CD14-positive monocyte (primary cell): ENCODE results near the gene ITGAL. TPM values are rescaled to one million over a fixed set of nuclear protein-coding genes. Genes with fewer than 3 reads are reported as not detected.

Source experiments
- DNase-seq, 3 donors: peaks; one replicate each; pipeline ENCODE4 v3.0.0-alpha.2; 2011 to 2022
- H2AFZ ChIP-seq: 2 replicates; pipeline ENCODE4 v1.6.0; 2012; ENCODE audit warnings: mild to moderate bottlenecking, low read depth, low read length, inconsistent platforms; ENCODE audit not compliant: insufficient read depth, poor library complexity, severe bottlenecking
- H3K27ac ChIP-seq, 2 donors: 1 replicate in 1 of 2; 2 replicates in 1 of 2; pipeline ENCODE4 v1.5.1; 2012 to 2013; ENCODE audit warnings: low read length in 2 of 2, control low read depth in 1 of 2, inconsistent platforms in 1 of 2, low read depth in 1 of 2, mild to moderate bottlenecking in 1 of 2
- H3K27me3 ChIP-seq, 2 donors: one replicate each; pipeline versions ENCODE4 v1.6.0 to v1.6.1; 2011 to 2013; ENCODE audit warnings: low read length in 2 of 2; ENCODE audit not compliant: control insufficient read depth in 2 of 2, insufficient read depth in 2 of 2
- H3K36me3 ChIP-seq, 2 donors: replicated peaks in 1 of 2; 1 replicate in 1 of 2; 2 replicates in 1 of 2; pipeline versions ENCODE4 v1.5.1 to v1.6.1; 2012 to 2013; ENCODE audit warnings: low read length in 2 of 2, control low read depth in 1 of 2, inconsistent platforms in 1 of 2, mild to moderate bottlenecking in 1 of 2; ENCODE audit not compliant: insufficient read depth in 2 of 2, control insufficient read depth in 1 of 2
- H3K4me1 ChIP-seq, 2 donors: 1 replicate in 1 of 2; 2 replicates in 1 of 2; pipeline versions ENCODE4 v1.5.1 to v1.6.1; 2012 to 2013; ENCODE audit warnings: low read length in 2 of 2, control low read depth in 1 of 2, inconsistent platforms in 1 of 2, mild to moderate bottlenecking in 1 of 2, moderate library complexity in 1 of 2; ENCODE audit not compliant: insufficient read depth in 2 of 2, control insufficient read depth in 1 of 2
- H3K4me2 ChIP-seq: replicated peaks from 2 replicates; pipeline ENCODE3; 2012; ENCODE audit warnings: low read length, moderate library complexity, mild to moderate bottlenecking; ENCODE audit not compliant: poor library complexity, severe bottlenecking; ENCODE audit errors: extremely low read depth
- H3K4me3 ChIP-seq, 3 experiments: fragments of 200-600 bp in 1 of 3; sonication (generic) in 1 of 3; replicated peaks in 1 of 3; 1 replicate in 2 of 3; 2 replicates in 1 of 3; pipeline ENCODE4 v1.5.1; 2011 to 2013; ENCODE audit warnings: low read length in 3 of 3, mild to moderate bottlenecking in 3 of 3, control low read depth in 2 of 3, low read depth in 2 of 3, inconsistent platforms in 1 of 3, moderate library complexity in 1 of 3
- H3K79me2 ChIP-seq: 2 replicates; pipeline ENCODE4 v1.6.0; 2012; ENCODE audit warnings: mild to moderate bottlenecking, control low read depth, inconsistent platforms, low read length, moderate library complexity; ENCODE audit not compliant: insufficient read depth
- H3K9ac ChIP-seq: 2 replicates; pipeline ENCODE4 v1.6.0; 2017; ENCODE audit warnings: low read length, mild to moderate bottlenecking; ENCODE audit not compliant: insufficient read depth, poor library complexity, severe bottlenecking
- H3K9me3 ChIP-seq, 2 donors: replicated peaks in 1 of 2; 1 replicate in 1 of 2; 2 replicates in 1 of 2; pipeline versions ENCODE4 v1.5.1 to v1.6.1; 2012 to 2013; ENCODE audit warnings: low read length in 2 of 2, control low read depth in 1 of 2; ENCODE audit not compliant: control insufficient read depth in 1 of 2, insufficient read depth in 1 of 2
- H4K20me1 ChIP-seq: 2 replicates; pipeline ENCODE4 v1.6.0; 2012; ENCODE audit warnings: mild to moderate bottlenecking, low read length, control low read depth, moderate library complexity; ENCODE audit not compliant: insufficient read depth
- H3K27ac Mint-ChIP-seq, 7 donors: one replicate each; pipeline ENCODE4 v1.8.0; 2020; ENCODE audit warnings: mild to moderate bottlenecking in 7 of 7, mixed read lengths in 7 of 7, moderate library complexity in 6 of 7, inconsistent platforms in 2 of 7
- H3K27me3 Mint-ChIP-seq, 3 donors: one replicate each; pipeline ENCODE4 v1.8.0; 2021 to 2022; ENCODE audit warnings: low read depth in 3 of 3, mild to moderate bottlenecking in 3 of 3, mixed read lengths in 3 of 3, moderate library complexity in 3 of 3, inconsistent platforms in 1 of 3
- H3K36me3 Mint-ChIP-seq, 2 donors: one replicate each; pipeline ENCODE4 v1.8.0; 2020; ENCODE audit warnings: mixed read lengths in 2 of 2, inconsistent platforms in 1 of 2, mild to moderate bottlenecking in 1 of 2
- H3K4me1 Mint-ChIP-seq: one replicate; pipeline ENCODE4 v1.8.0; 2020; ENCODE audit warnings: mild to moderate bottlenecking, mixed read lengths
- H3K4me3 Mint-ChIP-seq, 2 donors: one replicate each; pipeline ENCODE4 v1.8.0; 2020; ENCODE audit warnings: mild to moderate bottlenecking in 2 of 2, mixed read lengths in 2 of 2, moderate library complexity in 1 of 2
- H3K9me3 Mint-ChIP-seq, 7 donors: one replicate each; pipeline ENCODE4 v1.8.0; 2020 to 2022; ENCODE audit warnings: mixed read lengths in 7 of 7, mild to moderate bottlenecking in 6 of 7, moderate library complexity in 6 of 7, inconsistent platforms in 2 of 7
- WGBS: methylation state at CpG from one replicate; pipeline ENCODE4 v1.1.5; 2013; ENCODE audit warnings: missing lambda C conversion rate; ENCODE audit not compliant: insufficient coverage; 5-methylcytosine and 5-hydroxymethylcytosine counted together
- intact Hi-C, 2 donors: fragments of 100-400 bp; cut with micrococcal nuclease; formaldehyde crosslinking; loops; one replicate each; pipeline versions ENCODE4 v1.15.0 to v1.15.1; 2023
- polyA plus RNA-seq, 3 donors: library from polyadenylated mRNA; depleted of rRNA in 1 of 3; unstranded in 2 of 3; stranded (reverse) in 1 of 3; fragments of 300-500 nt in 2 of 3; fragments of >200 nt in 1 of 3; fragmentation: Illumina TruSeq in 2 of 3; gene quantifications; 1 replicate in 2 of 3; 2 replicates in 1 of 3; pipeline ENCODE4 v1.2.3, GENCODE V29; 2012 to 2021
- TF ChIP-seq, protein P1 (sequence below): fragments of 200-600 bp; IDR thresholded peaks from one replicate; pipeline ENCODE4 v1.8.0; 2022; ENCODE audit warnings: antibody characterized with exemption, mild to moderate bottlenecking

The ITGAL gene
- polyA plus RNA-seq, 3 donors = 56.8 to 474 (median 109) TPM

DNA sequence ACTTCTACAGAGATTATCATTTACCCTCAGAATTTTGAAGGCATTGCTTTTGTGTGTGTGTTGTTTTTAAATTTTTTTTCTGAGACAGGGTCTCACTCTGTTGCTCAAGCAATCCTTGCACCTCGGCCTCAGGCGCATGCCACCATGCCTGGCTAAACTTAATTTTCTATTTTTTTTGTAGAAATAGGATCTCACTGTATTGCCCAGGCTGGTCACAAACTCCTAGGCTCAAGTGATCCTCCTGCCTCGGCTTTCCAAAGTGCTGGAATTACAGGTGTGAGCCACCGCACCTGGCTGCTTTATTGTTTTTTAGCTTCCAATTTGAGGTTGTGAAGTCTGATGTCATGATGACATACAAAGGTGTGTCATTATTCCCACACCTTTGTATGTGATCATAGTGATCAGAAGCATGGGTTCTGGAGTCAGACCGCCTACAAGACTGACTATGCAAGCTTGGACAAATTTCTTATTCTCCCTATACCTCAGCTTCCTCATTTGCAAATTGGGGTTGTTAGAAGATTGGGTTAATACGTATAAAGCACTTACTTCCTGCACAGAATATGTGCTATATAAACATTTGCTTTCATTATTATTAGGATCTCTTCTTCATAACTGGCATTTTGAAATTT, 32.7 kb upstream of the ITGAL start:
- no peak overlapping the region for H2AFZ ChIP-seq
- no peak overlapping the region for H3K27ac ChIP-seq
- H3K9me3 ChIP-seq = no peaks in the 10 kb centered on the region
- no peak for DNase-seq
- no peaks in the 10 kb centered on the region for H3K27me3 ChIP-seq
- H3K36me3 Mint-ChIP-seq = peaks cover 11 to 13% of the 10 kb centered on the region in 2 donors
- peaks cover 18% of the 10 kb centered on the region for H3K79me2 ChIP-seq
- peaks cover 0 to 4% of the 10 kb centered on the region in 2 donors for H3K36me3 ChIP-seq
- H3K4me3 ChIP-seq = peak overlapping the region in 1 of 3 experiments; percentile 23
- intact Hi-C loops = loop anchor here in 1 of 2 donors (10.0 kb wide), 1 partner anchor 175 kb away; the partner anchor contains the start of gene ZNF689
- H3K4me3 Mint-ChIP-seq = no peak overlapping the region
- H3K27ac Mint-ChIP-seq = no peak overlapping the region
- 89% methylated on average over 4 of the region's 6 CpGs for WGBS
- H4K20me1 ChIP-seq = peaks cover 23% of the 10 kb centered on the region
- peaks cover 30% of the 10 kb centered on the region for H3K4me1 Mint-ChIP-seq
- H3K4me1 ChIP-seq = peaks cover 24 to 25% of the 10 kb centered on the region in 2 donors
- no peaks in the 10 kb centered on the region for H3K9me3 Mint-ChIP-seq
- no peak overlapping the region for H3K9ac ChIP-seq
- H3K27me3 Mint-ChIP-seq = peaks cover 0 to 6% (median 0%) of the 10 kb centered on the region in 3 donors
- H3K4me2 ChIP-seq = no peak overlapping the region
- TF ChIP-seq, protein P1, sequence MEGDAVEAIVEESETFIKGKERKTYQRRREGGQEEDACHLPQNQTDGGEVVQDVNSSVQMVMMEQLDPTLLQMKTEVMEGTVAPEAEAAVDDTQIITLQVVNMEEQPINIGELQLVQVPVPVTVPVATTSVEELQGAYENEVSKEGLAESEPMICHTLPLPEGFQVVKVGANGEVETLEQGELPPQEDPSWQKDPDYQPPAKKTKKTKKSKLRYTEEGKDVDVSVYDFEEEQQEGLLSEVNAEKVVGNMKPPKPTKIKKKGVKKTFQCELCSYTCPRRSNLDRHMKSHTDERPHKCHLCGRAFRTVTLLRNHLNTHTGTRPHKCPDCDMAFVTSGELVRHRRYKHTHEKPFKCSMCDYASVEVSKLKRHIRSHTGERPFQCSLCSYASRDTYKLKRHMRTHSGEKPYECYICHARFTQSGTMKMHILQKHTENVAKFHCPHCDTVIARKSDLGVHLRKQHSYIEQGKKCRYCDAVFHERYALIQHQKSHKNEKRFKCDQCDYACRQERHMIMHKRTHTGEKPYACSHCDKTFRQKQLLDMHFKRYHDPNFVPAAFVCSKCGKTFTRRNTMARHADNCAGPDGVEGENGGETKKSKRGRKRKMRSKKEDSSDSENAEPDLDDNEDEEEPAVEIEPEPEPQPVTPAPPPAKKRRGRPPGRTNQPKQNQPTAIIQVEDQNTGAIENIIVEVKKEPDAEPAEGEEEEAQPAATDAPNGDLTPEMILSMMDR = no peak

DNA sequence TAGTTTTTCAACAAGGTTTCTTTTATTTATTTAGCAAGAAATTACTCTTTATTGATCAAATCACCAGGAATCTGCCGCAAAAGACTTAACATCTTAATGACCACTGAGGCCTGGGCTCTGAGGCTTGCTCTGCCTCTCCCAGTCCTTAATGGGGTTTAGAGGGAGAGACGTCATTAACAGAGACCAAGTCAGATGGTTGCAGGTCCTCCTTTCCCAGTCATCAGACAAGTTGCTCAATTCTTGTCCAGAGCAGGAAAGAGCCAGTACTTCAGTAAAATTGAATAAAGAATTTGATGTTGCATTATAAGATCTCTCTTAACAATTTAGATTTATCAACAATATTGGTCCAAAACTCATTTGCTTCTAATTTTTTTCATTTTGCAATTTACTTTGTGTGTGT, 28.9 kb upstream of the ITGAL start:
- peaks cover 35 to 36% of the 10 kb centered on the region in 2 donors for H3K4me1 ChIP-seq
- Mint-ChIP-seq H3K4me1 (peaks cover 40% of the 10 kb centered on the region), H3K36me3 (peaks cover 11 to 13% of the 10 kb centered on the region in 2 donors), H3K9me3 (peaks cover 0 to 3% (median 0%) of the 10 kb centered on the region in 7 donors), H3K27me3 (peaks cover 0 to 1% (median 0%) of the 10 kb centered on the region in 3 donors), H3K27ac (peak overlapping the region in 5 of 7 donors; percentile 19 to 71 (median 55)), H3K4me3 (peak overlapping the region in 1 of 2 donors; percentile 16)
- no peak overlapping the region for H3K9ac ChIP-seq
- TF ChIP-seq, protein P1 = no peak
- H3K36me3 ChIP-seq = peaks cover 0 to 4% of the 10 kb centered on the region in 2 donors
- no peaks in the 10 kb centered on the region for H3K27me3 ChIP-seq
- H4K20me1 ChIP-seq = peaks cover 27% of the 10 kb centered on the region
- peak overlapping the region in 1 of 3 experiments; percentile 90 for H3K4me3 ChIP-seq
- WGBS = no CpG with 5 or more reads among the region's 2 CpGs
- peaks cover 30% of the 10 kb centered on the region for H3K79me2 ChIP-seq
- H3K27ac ChIP-seq = peak overlapping the region in 1 of 2 donors; percentile 90
- no peaks in the 10 kb centered on the region for H3K9me3 ChIP-seq
- no peak overlapping the region for H2AFZ ChIP-seq
- peak in 2 of 3 donors; percentile 28 to 51 for DNase-seq
- intact Hi-C loops = loop anchor here (2.0 to 10.0 kb wide), 2 partner anchors 83 to 171 kb away; partner anchors contain the start of genes ZNF689 (in 1 of the 2) and ZNF768 (in 1 of the 2)
- peak overlapping the region; percentile 90 for H3K4me2 ChIP-seq
